ENCODE results near the gene IVNS1ABP.

IVNS1ABP gene

GRCh38 chr1:185268352-185268751 lies 48.7 kb downstream of the IVNS1ABP start:
- ChIA-PET CTCF (interaction anchor here (0.9 to 1.6 kb wide), 2 partner anchors 50 to 401 kb away, joined by 3 to 5 read pairs; no protein-coding TSS in a partner anchor), POLR2A (no interaction called here)
- DNase-seq (ENCODE audit: low read depth, low spot score) = no peak
- TF ChIP-seq CTCF (IDR thresholded peaks at IDR 0.05; ENCODE audit: insufficient read depth, low read length, missing control alignments) = no peak
- H3K4me3 ChIP-seq (ENCODE audit: low read depth, low read length) = no peak overlapping the region

GRCh38 chr1:185267701-185268100 lies 49.3 kb downstream of the IVNS1ABP start:
- no peak for TF ChIP-seq CTCF (IDR thresholded peaks at IDR 0.05; ENCODE audit: insufficient read depth, low read length, missing control alignments)
- POLR2A ChIA-PET = no interaction called here
- no peak for DNase-seq (ENCODE audit: low read depth, low spot score)
- H3K4me3 ChIP-seq (ENCODE audit: low read depth, low read length) = no peak overlapping the region
- CTCF ChIA-PET = interaction anchor here (0.6 to 1.6 kb wide), 4 partner anchors 19 to 402 kb away, joined by 3 to 5 read pairs (median 3); no protein-coding TSS in a partner anchor

GRCh38 chr1:185267301-185267700 lies 49.7 kb downstream of the IVNS1ABP start:
- DNase-seq (ENCODE audit: low read depth, low spot score) = no peak
- no peak for TF ChIP-seq CTCF (IDR thresholded peaks at IDR 0.05; ENCODE audit: insufficient read depth, low read length, missing control alignments)
- no peak overlapping the region for H3K4me3 ChIP-seq (ENCODE audit: low read depth, low read length)
- ChIA-PET POLR2A (no interaction called here), CTCF (interaction anchor here (0.6 to 1.6 kb wide), 5 partner anchors 13 to 402 kb away, joined by 3 to 5 read pairs (median 3); no protein-coding TSS in a partner anchor)

- no peak for DNase-seq (ENCODE audit: low read depth, low spot score)
- POLR2A ChIA-PET = no interaction called here
- CTCF ChIA-PET = interaction anchor here (1.4 to 1.7 kb wide), 2 partner anchors 27 to 95 kb away, joined by 4 to 6 read pairs; no protein-coding TSS in a partner anchor
- no peak overlapping the region for H3K4me3 ChIP-seq (ENCODE audit: low read depth, low read length)
- TF ChIP-seq CTCF (IDR thresholded peaks at IDR 0.05; ENCODE audit: insufficient read depth, low read length, missing control alignments) = no peak
Measured at GRCh38 chr1:185265314-185265713, 51.7 kb downstream of the IVNS1ABP start.

GRCh38 chr1:185263780-185264179 lies 53.3 kb downstream of the IVNS1ABP start:
- H3K4me3 ChIP-seq (ENCODE audit: low read depth, low read length) = no peak overlapping the region
- no peak for DNase-seq (ENCODE audit: low read depth, low spot score)
- ChIA-PET CTCF (interaction anchor here (0.9 kb wide), 1 partner anchor 25 kb away, joined by 3 read pairs; no protein-coding TSS in a partner anchor), POLR2A (no interaction called here)
- TF ChIP-seq CTCF (IDR thresholded peaks at IDR 0.05; ENCODE audit: insufficient read depth, low read length, missing control alignments) = no peak

GRCh38 chr1:185263292-185263691 lies 53.8 kb downstream of the IVNS1ABP start:
- H3K4me3 ChIP-seq (ENCODE audit: low read depth, low read length) = no peak overlapping the region
- CTCF ChIA-PET = no interaction called here
- POLR2A ChIA-PET = no interaction called here
- no peak for TF ChIP-seq CTCF (IDR thresholded peaks at IDR 0.05; ENCODE audit: insufficient read depth, low read length, missing control alignments)
- no peak for DNase-seq (ENCODE audit: low read depth, low spot score)
